Coronary artery (tissue), 2 donors: ENCODE data around the gene CSNK1A1L.

Experiments used
- DNase-seq: peaks from one replicate; pipeline ENCODE4 v3.0.0-alpha.2; 2017; ENCODE audit warnings: low spot score
- H3K27ac ChIP-seq, 2 donors: fragments of 200-600 bp; sonication (generic); one replicate each; pipeline ENCODE4 v1.5.1; 2016 to 2019
- H3K4me3 ChIP-seq: fragments of 200-600 bp; sonication (generic); 2 replicates; pipeline ENCODE4 v1.5.1; 2016; ENCODE audit warnings: mild to moderate bottlenecking, moderate library complexity
- TF ChIP-seq, protein P1 (sequence below): fragments of 200-600 bp; sonication (generic); IDR thresholded peaks from one replicate; pipeline ENCODE4 v1.5.1; 2019; ENCODE audit warnings: antibody characterized with exemption

CSNK1A1L gene

DNA sequence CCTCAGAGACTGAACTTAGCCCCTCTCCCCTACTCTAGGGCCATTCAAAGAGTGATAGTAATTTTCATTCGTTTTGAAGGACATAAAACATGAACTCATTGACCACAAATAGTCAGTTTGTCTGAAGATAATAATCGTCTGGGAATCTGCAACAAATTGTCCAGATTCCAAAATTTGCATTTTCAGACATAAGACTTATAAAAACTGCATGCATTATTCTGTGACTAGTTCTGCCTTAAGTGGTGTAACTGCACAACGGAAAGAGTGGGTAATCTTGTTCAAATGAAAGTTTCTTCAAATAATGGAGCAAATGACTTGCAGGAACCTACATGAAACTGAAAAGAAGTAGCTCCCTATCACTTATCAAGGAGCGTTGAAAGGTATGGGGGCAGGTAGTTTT is 8.4 kb downstream of the CSNK1A1L start:
- DNase-seq: no peak
- H3K27ac ChIP-seq: no peak overlapping the region
- TF ChIP-seq, protein P1, sequence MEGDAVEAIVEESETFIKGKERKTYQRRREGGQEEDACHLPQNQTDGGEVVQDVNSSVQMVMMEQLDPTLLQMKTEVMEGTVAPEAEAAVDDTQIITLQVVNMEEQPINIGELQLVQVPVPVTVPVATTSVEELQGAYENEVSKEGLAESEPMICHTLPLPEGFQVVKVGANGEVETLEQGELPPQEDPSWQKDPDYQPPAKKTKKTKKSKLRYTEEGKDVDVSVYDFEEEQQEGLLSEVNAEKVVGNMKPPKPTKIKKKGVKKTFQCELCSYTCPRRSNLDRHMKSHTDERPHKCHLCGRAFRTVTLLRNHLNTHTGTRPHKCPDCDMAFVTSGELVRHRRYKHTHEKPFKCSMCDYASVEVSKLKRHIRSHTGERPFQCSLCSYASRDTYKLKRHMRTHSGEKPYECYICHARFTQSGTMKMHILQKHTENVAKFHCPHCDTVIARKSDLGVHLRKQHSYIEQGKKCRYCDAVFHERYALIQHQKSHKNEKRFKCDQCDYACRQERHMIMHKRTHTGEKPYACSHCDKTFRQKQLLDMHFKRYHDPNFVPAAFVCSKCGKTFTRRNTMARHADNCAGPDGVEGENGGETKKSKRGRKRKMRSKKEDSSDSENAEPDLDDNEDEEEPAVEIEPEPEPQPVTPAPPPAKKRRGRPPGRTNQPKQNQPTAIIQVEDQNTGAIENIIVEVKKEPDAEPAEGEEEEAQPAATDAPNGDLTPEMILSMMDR: no peak
- no peak overlapping the region for H3K4me3 ChIP-seq

DNA sequence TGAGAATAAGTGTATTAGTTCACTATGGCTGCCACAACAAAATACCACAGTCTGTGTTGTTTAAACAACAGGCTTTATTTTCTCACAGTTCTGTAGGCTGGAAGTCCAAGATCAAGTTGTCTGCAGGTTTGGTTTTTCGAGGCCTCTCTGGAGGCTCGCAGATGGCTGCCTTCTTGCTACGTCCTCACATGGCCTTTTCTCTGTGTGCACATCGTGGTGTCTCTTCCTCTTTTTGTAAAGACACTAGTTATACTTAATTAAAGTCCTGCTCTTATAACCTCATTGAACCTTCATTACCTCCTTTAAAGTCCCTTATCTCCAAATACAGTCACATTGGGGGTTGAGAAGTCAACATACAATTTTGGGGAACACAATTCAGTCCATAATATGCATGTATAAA is 10.6 kb downstream of the CSNK1A1L start:
- H3K27ac ChIP-seq: no peak overlapping the region
- TF ChIP-seq, protein P1: no peak
- no peak for DNase-seq
- H3K4me3 ChIP-seq: no peak overlapping the region

DNA sequence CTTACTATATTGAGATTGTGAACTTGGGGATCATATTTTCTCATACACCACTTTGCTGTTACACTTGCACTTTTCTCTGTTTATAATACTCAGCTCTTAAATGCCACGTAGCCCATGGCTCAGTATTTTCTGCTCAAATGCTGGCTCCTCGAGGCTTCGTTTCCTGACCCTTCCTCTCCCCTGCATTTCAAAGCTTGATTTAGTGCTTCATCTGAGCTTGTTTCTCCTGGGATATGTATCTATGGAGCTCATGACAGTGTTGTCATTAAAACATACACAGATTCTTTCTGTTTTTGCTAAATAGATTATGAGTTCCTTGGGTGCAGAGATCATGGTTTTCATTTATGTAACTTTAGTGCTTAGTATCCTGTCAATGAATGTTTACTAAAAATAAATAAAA is 11.4 kb downstream of the CSNK1A1L start:
- Histone ChIP-seq H3K27ac (no peak overlapping the region), H3K4me3 (no peak overlapping the region)
- DNase-seq: no peak
- TF ChIP-seq, protein P1: no peak

DNA sequence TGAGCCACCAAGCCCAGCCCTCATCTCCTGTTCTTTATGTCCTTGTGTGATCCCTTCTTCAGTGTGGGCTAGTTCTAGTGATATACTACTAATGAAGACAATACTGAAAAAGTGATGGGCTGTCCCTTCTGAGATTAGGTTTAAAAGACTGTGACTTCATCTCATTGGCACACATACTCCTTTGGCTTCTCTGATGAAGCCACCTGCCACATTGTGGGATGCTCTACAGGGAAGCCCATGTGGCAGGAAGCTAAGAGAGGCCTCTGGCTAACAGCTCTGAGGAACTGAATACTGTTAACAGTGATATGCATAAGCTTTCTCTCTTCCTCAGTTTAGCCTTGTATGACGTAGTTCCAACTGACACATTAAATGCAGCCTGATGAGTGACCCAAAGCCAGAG is 13.6 kb downstream of the CSNK1A1L start:
- Histone ChIP-seq H3K4me3 (no peak overlapping the region), H3K27ac (no peak overlapping the region)
- TF ChIP-seq, protein P1: no peak
- no peak for DNase-seq

DNA sequence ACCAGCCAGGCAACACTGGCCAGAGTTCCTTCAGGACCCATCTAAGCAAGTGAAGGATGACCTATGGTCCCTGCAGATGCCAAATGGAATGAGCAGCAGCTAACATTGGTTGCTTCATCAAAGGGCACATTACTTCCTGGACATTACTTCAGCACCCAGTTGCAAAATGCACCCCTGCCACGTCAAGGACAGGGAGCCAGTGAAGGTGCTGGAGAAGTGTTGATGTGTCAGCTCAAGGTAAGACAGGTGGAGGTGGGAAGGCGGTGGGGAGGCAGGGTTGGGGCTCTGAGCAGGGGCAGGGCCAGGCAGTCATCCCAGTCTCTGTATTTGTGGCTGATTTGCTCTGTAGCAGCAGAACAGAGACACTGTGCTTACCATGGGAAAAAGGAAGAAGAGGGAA is 14.6 kb downstream of the CSNK1A1L start:
- no peak for DNase-seq
- Histone ChIP-seq H3K27ac (no peak overlapping the region), H3K4me3 (no peak overlapping the region)
- TF ChIP-seq, protein P1: no peak

DNA sequence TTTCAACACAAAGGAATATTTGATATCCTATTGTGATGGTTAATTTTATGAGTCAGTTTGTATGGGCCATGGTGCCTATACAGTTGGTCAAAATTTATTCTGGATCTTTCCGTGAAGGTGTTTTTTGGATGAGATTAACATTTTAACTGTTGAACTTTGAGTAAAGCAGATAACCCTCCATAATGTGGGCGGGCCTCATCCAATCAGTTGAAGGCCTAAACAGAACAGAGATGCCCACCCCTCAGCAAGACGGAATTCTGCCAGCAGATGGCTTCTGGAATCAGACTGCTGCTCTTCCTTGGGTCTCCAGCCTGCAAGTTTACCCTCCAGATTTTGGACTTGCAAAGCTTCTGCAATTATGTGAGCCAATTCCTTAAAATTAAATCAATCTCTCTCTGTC is 16.0 kb downstream of the CSNK1A1L start:
- TF ChIP-seq, protein P1: no peak
- Histone ChIP-seq H3K27ac (no peak overlapping the region), H3K4me3 (no peak overlapping the region)
- no peak for DNase-seq

DNA sequence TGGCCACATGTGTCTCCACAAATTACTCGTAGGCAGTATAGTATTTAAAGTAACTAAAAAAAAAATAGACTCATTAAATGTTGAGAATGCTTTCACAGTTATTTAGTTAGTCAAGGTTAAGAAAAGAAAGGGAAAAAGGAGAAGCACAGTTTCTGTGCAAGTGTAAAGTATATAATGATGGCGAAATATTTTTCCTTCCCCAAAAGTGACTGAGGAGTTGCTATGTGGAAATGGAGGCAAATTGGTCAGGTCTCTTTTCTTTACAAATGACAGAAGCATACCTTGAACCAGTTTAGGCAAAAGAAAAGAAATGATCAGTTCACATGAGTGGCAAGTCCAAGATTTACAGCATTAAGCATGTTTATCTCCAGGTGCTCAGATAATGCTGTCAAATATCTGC is 18.0 kb downstream of the CSNK1A1L start:
- TF ChIP-seq, protein P1: no peak
- H3K4me3 ChIP-seq: no peak overlapping the region
- DNase-seq: no peak
- H3K27ac ChIP-seq: no peak overlapping the region
